ENCODE data around the gene SLC25A19.
"Not testable (repeated sequence)": the region's sequence is repeated elsewhere in the genome, so short reads cannot be mapped to it uniquely, and the experiment has no call there.

Gene SLC25A19

GRCh38 chr17:75266316-75267152 lies 22.7 kb downstream of the SLC25A19 start:
- DNase-seq = no peak

- DNase-seq = no peak
These were observed 23.5 kb downstream of the SLC25A19 start for GRCh38 chr17:75265614-75266315.

GRCh38 chr17:75263055-75263454 lies 26.2 kb downstream of the SLC25A19 start:
- no peak for DNase-seq

GRCh38 chr17:75262112-75262606 lies 27.1 kb downstream of the SLC25A19 start:
- no peak for DNase-seq

GRCh38 chr17:75261336-75262111 lies 27.7 kb downstream of the SLC25A19 start, which contains the start of the genes GGA3 and MRPS7:
Gene GGA3 (minus strand): TSS chr17:75261606. CDS start chr17:75261587, 19 bp downstream.
Gene MRPS7 (plus strand): TSS chr17:75261879. CDS start chr17:75261901, 22 bp downstream.
- DNase-seq = peak; percentile 93

- DNase-seq = peak; percentile 44
These were observed 28.4 kb downstream of the SLC25A19 start for GRCh38 chr17:75260641-75261335.

GRCh38 chr17:75257228-75257627 lies 32.0 kb downstream of the SLC25A19 start:
- not testable (repeated sequence) for DNase-seq

- not testable (repeated sequence) for DNase-seq
These were observed 33.1 kb downstream of the SLC25A19 start for GRCh38 chr17:75255954-75256698.

- DNase-seq = no peak
These were observed 37.0 kb downstream of the SLC25A19 start for GRCh38 chr17:75252039-75252816.

GRCh38 chr17:75250009-75250471 lies 39.2 kb downstream of the SLC25A19 start:
- DNase-seq = peak; percentile 76

- no peak for DNase-seq
These were observed 39.7 kb downstream of the SLC25A19 start for GRCh38 chr17:75249564-75249963.

- DNase-seq = no peak
These were observed 42.8 kb downstream of the SLC25A19 start for GRCh38 chr17:75246404-75246803.

- DNase-seq = no peak
These were observed 44.2 kb downstream of the SLC25A19 start for GRCh38 chr17:75245011-75245410.

- no peak for DNase-seq
These were observed 44.9 kb downstream of the SLC25A19 start for GRCh38 chr17:75244133-75244866.

- no peak for DNase-seq
These were observed 46.7 kb downstream of the SLC25A19 start for GRCh38 chr17:75242461-75243042.

GRCh38 chr17:75241996-75242460 lies 47.2 kb downstream of the SLC25A19 start:
- no peak for DNase-seq

- DNase-seq = no peak
These were observed 47.7 kb downstream of the SLC25A19 start for GRCh38 chr17:75241502-75241901.

GRCh38 chr17:75241143-75241430 lies 48.1 kb downstream of the SLC25A19 start:
- no peak for DNase-seq

- DNase-seq = no peak
These were observed 48.7 kb downstream of the SLC25A19 start for GRCh38 chr17:75240394-75241142.
